AG04449 (cell line): ENCODE data around the gene MAB21L3.

ENCODE experiments used
- CTCF ChIA-PET: fragments of 350-600 bp; formaldehyde crosslinking; extraction: SDS; loops from one replicate; lab custom pipeline; 2021; ENCODE audit warnings: antibody characterized with exemption; lab: Yijun Ruan, JAX
- POLR2A ChIA-PET: fragments of 400-600, 350-600 bp; formaldehyde crosslinking; extraction: SDS; loops from one replicate; lab custom pipeline; 2020; ENCODE audit warnings: antibody characterized with exemption, inconsistent platforms; lab: Yijun Ruan, JAX
- DNase-seq: peaks from one replicate; pipeline ENCODE4 v3.0.0-alpha.2; 2010; ENCODE audit warnings: low read depth, low spot score
- H3K4me3 ChIP-seq: 2 replicates; pipeline ENCODE4 v1.5.1; 2011; ENCODE audit warnings: low read depth, mild to moderate bottlenecking, control low read depth, low read length
- CTCF ChIP-seq: IDR thresholded peaks from one replicate; pipeline ENCODE4 v1.5.1; 2011; ENCODE audit warnings: mild to moderate bottlenecking, moderate library complexity, low read length, control low read depth, inconsistent platforms; ENCODE audit not compliant: insufficient read depth; ENCODE audit errors: missing control alignments

Gene MAB21L3

GRCh38 chr1:116113615-116114014 lies 2.4 kb downstream of the MAB21L3 start:
- ChIA-PET CTCF (interaction anchor here (1.1 kb wide), 1 partner anchor 26 kb away, joined by 4 read pairs; no protein-coding TSS in a partner anchor), POLR2A (no interaction called here)
- TF ChIP-seq CTCF, result no peak
- H3K4me3 ChIP-seq, result no peak overlapping the region
- DNase-seq, result no peak

- DNase-seq, result peak; percentile 63
- ChIA-PET CTCF (no interaction called here), POLR2A (no interaction called here)
These were observed 4.6 kb downstream of the MAB21L3 start for GRCh38 chr1:116115476-116116439.

GRCh38 chr1:116118471-116118870 lies 7.3 kb downstream of the MAB21L3 start:
- POLR2A ChIA-PET, result no interaction called here
- CTCF ChIA-PET, result no interaction called here
- no peak for DNase-seq
- no peak overlapping the region for H3K4me3 ChIP-seq
- no peak for TF ChIP-seq CTCF

More at GRCh38 chr1:116115476-116116439, 4.6 kb downstream of the MAB21L3 start:
- H3K4me3 ChIP-seq, result no peak overlapping the region
- TF ChIP-seq CTCF, result no peak

GRCh38 chr1:116119876-116120275 lies 8.7 kb downstream of the MAB21L3 start:
- no peak overlapping the region for H3K4me3 ChIP-seq
- TF ChIP-seq CTCF, result no peak
- POLR2A ChIA-PET, result no interaction called here
- CTCF ChIA-PET, result interaction anchor here (4.3 kb wide), 1 partner anchor 19 kb away, joined by 26 read pairs; no protein-coding TSS in a partner anchor
- DNase-seq, result no peak

- ChIA-PET CTCF (interaction anchor here (1.1 to 4.3 kb wide), 5 partner anchors 14 to 376 kb away, joined by 3 to 26 read pairs (median 6); no protein-coding TSS in a partner anchor), POLR2A (interaction anchor here (0.8 kb wide), 1 partner anchor 56 kb away, joined by 3 read pairs; no protein-coding TSS in a partner anchor)
- no peak overlapping the region for H3K4me3 ChIP-seq
- DNase-seq, result peak; percentile 54
- TF ChIP-seq CTCF, result no peak
These were observed 12.0 kb downstream of the MAB21L3 start for GRCh38 chr1:116122955-116123757.
